HEK293T (cell line): ENCODE measurements around the gene RBMS2.
"Not testable (repeated sequence)": the region's sequence is repeated elsewhere in the genome, so short reads cannot be mapped to it uniquely, and the experiment has no call there.

Source experiments
- FOXA1 ChIP-seq: fragments of 450-650 bp; IDR thresholded peaks from 2 replicates; pipeline ENCODE4 v1.6.1; 2016; ENCODE audit warnings: mild to moderate bottlenecking
- HDGF ChIP-seq: fragments of 450-650 bp; IDR thresholded peaks from 2 replicates; pipeline ENCODE4 v1.6.1; 2017; ENCODE audit warnings: antibody characterized with exemption, borderline replicate concordance

- TF ChIP-seq HDGF, FOXA1: not testable (repeated sequence)
These were observed 55.6 kb downstream of the RBMS2 start for GRCh38 chr12:56577248-56577647.
